Panc1 (cell line): ENCODE results near the gene PET100.

Source experiments
- TCF7L2 ChIP-seq: IDR thresholded peaks from 2 replicates; pipeline ENCODE4 v1.6.1; 2011; ENCODE audit warnings: mild to moderate bottlenecking, low read depth, low read length, inconsistent platforms
- TF ChIP-seq, protein P1 (sequence below): fragments of 450-650 bp; IDR thresholded peaks from 2 replicates; pipeline ENCODE4 v1.5.1; 2017; ENCODE audit warnings: mild to moderate bottlenecking

DNA sequence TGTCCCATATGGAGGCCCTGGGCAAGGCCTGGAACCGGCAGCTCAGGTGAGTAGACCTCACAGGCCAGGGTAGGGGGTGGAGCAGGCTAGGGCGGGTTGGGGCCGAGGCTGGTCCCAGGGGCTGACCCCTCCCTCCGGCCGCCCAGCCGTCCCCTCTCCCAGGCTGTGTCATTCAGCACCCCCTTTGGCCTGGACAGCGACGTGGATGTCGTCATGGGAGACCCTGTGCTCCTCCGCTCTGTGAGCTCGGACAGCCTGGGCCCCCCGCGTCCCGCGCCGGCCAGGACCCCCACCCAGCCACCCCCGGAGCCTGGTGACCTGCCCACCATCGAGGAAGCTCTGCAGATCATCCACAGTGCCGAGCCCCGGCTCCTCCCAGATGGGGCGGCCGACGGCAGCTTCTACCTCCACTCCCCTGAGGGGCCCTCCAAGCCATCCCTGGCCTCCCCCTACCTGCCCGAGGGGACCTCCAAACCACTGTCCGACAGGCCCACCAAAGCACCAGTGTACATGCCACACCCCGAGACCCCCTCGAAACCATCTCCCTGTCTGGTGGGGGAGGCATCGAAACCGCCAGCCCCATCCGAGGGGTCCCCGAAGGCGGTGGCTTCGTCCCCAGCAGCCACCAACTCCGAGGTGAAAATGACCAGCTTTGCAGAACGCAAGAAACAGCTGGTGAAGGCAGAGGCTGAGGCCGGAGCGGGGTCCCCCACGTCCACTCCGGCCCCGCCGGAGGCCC lies 17.9 kb upstream of the PET100 start:
- TF ChIP-seq, protein P1, sequence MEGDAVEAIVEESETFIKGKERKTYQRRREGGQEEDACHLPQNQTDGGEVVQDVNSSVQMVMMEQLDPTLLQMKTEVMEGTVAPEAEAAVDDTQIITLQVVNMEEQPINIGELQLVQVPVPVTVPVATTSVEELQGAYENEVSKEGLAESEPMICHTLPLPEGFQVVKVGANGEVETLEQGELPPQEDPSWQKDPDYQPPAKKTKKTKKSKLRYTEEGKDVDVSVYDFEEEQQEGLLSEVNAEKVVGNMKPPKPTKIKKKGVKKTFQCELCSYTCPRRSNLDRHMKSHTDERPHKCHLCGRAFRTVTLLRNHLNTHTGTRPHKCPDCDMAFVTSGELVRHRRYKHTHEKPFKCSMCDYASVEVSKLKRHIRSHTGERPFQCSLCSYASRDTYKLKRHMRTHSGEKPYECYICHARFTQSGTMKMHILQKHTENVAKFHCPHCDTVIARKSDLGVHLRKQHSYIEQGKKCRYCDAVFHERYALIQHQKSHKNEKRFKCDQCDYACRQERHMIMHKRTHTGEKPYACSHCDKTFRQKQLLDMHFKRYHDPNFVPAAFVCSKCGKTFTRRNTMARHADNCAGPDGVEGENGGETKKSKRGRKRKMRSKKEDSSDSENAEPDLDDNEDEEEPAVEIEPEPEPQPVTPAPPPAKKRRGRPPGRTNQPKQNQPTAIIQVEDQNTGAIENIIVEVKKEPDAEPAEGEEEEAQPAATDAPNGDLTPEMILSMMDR, result no peak
- no peak for TF ChIP-seq TCF7L2
